Measurements from ENCODE around the gene GPS1. TPM values are rescaled to one million over a fixed set of nuclear protein-coding genes. Genes with fewer than 3 reads are reported as not detected.

GPS1 gene
- total and polyA plus RNA-seq, 4 donors = 53.9 to 66.3 (median 58.8) TPM

DNA sequence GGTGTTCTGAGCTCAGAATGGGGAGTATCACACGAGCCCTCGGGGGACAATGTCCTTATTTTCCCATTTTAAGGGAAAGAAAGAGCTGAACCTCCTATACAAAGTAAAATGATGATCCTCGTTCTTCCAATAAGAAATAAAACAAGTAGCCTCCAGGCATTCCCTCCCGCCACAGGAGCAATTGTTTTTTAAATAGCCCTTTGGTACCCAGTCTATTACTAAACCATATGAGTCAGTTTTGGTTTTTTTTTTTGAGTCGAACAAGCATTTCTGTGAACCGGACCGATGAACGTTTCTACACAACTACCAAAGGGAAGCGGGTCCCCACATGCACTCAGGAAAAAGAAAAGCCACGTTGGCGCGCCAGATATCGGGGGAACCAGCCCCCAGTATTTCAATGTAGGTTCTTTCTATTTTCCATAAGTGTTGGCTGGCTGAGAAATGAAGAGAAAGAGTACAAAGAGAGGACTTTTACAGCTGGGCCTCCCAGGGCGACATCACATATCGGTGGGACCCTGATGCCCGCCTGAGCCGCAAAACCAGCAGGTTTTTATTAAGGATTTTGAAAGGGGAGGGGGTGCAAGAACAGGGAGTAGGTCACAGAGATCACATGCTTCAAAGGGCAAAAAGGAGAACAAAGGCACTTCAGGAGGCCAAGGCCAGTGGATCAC lies 10.4 kb upstream of the GPS1 start:
- peak overlapping the region in 1 of 2 donors; percentile 57 for H3K9ac ChIP-seq (ENCODE audit: low read depth in 1 of 2, low read length in 2 of 2)
- WGBS = 90% methylated on average over 17 of the region's 17 CpGs
- H3K9me3 ChIP-seq (ENCODE audit: control insufficient read depth in 4 of 4, low read length in 3 of 4) = no peaks in the 10 kb centered on the region
- no peak overlapping the region for H3K4me3 ChIP-seq (ENCODE audit: low read depth in 1 of 3, low read length in 3 of 3)
- H3K36me3 ChIP-seq (ENCODE audit: control insufficient read depth in 4 of 4, insufficient read depth in 3 of 4, low read depth in 1 of 4, low read length in 3 of 4) = no peaks in the 10 kb centered on the region
- H3K4me1 ChIP-seq (ENCODE audit: control insufficient read depth in 4 of 4, insufficient read depth in 4 of 4, low read length in 3 of 4) = peaks cover 10 to 48% (median 27%) of the 10 kb centered on the region in 4 donors
- H3K27ac ChIP-seq (ENCODE audit: low read depth in 1 of 2, low read length in 2 of 2) = peak overlapping the region; percentile 12 to 49
- no peaks in the 10 kb centered on the region for H3K27me3 ChIP-seq (ENCODE audit: control insufficient read depth in 4 of 4, insufficient read depth in 4 of 4, low read length in 3 of 4)
- TF ChIP-seq, protein P1, sequence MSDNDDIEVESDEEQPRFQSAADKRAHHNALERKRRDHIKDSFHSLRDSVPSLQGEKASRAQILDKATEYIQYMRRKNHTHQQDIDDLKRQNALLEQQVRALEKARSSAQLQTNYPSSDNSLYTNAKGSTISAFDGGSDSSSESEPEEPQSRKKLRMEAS (IDR thresholded peaks at IDR 0.05) = no peak
- TF ChIP-seq FOXA1 (IDR thresholded peaks at IDR 0.05) (no peak), YY1 (IDR thresholded peaks at IDR 0.05) (no peak), NR2F2 (IDR thresholded peaks at IDR 0.05) (no peak)
- no peak for DNase-seq (ENCODE audit: low spot score)

DNA sequence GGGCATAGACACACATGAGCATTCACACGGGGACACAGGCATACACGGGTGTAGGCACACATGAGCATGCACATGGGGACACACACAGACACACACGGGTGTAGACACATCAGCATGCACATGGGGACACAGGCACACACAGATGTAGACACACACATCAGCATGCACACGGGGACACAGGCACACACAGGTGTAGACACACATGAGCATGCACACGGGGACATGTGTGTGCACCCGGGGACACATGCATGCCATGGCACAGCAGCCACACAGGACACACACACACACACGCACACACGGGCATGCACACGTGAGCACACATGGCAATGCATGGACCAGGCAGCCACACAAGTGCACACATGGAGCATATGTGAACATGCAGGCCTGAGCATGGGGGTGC lies 9.0 kb upstream of the GPS1 start:
- H3K27me3 ChIP-seq (ENCODE audit: control insufficient read depth in 4 of 4, insufficient read depth in 4 of 4, low read length in 3 of 4) = no peaks in the 10 kb centered on the region
- H3K9ac ChIP-seq (ENCODE audit: low read depth in 1 of 2, low read length in 2 of 2) = no peak overlapping the region
- no peak for DNase-seq (ENCODE audit: low spot score)
- no peak overlapping the region for H3K27ac ChIP-seq (ENCODE audit: low read depth in 1 of 2, low read length in 2 of 2)
- no peak overlapping the region for H3K4me3 ChIP-seq (ENCODE audit: low read depth in 1 of 3, low read length in 3 of 3)
- TF ChIP-seq TAF1 (conservative IDR thresholded peaks at IDR 0.05) (no peak), HNF4G (IDR thresholded peaks at IDR 0.05) (no peak), JUND (IDR thresholded peaks at IDR 0.05) (no peak), HNF4A (conservative IDR thresholded peaks at IDR 0.05) (no peak), RAD21 (IDR thresholded peaks at IDR 0.05) (no peak), YY1 (IDR thresholded peaks at IDR 0.05) (no peak), SP1 (IDR thresholded peaks at IDR 0.05) (no peak), FOXA1 (IDR thresholded peaks at IDR 0.05) (no peak), NR2F2 (IDR thresholded peaks at IDR 0.05) (no peak), EGR1 (IDR thresholded peaks at IDR 0.05; ENCODE audit: low read depth in 2 of 2) (no peak), RXRA (IDR thresholded peaks at IDR 0.05) (no peak), GABPA (IDR thresholded peaks at IDR 0.05 in 1 of 2, conservative IDR thresholded peaks at IDR 0.05 in 1 of 2) (no peak), FOXA2 (IDR thresholded peaks at IDR 0.05) (no peak)
- TF ChIP-seq, protein P1 (IDR thresholded peaks at IDR 0.05) = no peak
- TF ChIP-seq, protein P2, sequence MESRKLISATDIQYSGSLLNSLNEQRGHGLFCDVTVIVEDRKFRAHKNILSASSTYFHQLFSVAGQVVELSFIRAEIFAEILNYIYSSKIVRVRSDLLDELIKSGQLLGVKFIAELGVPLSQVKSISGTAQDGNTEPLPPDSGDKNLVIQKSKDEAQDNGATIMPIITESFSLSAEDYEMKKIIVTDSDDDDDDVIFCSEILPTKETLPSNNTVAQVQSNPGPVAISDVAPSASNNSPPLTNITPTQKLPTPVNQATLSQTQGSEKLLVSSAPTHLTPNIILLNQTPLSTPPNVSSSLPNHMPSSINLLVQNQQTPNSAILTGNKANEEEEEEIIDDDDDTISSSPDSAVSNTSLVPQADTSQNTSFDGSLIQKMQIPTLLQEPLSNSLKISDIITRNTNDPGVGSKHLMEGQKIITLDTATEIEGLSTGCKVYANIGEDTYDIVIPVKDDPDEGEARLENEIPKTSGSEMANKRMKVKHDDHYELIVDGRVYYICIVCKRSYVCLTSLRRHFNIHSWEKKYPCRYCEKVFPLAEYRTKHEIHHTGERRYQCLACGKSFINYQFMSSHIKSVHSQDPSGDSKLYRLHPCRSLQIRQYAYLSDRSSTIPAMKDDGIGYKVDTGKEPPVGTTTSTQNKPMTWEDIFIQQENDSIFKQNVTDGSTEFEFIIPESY (IDR thresholded peaks at IDR 0.05) = no peak
- TF ChIP-seq, protein P3, sequence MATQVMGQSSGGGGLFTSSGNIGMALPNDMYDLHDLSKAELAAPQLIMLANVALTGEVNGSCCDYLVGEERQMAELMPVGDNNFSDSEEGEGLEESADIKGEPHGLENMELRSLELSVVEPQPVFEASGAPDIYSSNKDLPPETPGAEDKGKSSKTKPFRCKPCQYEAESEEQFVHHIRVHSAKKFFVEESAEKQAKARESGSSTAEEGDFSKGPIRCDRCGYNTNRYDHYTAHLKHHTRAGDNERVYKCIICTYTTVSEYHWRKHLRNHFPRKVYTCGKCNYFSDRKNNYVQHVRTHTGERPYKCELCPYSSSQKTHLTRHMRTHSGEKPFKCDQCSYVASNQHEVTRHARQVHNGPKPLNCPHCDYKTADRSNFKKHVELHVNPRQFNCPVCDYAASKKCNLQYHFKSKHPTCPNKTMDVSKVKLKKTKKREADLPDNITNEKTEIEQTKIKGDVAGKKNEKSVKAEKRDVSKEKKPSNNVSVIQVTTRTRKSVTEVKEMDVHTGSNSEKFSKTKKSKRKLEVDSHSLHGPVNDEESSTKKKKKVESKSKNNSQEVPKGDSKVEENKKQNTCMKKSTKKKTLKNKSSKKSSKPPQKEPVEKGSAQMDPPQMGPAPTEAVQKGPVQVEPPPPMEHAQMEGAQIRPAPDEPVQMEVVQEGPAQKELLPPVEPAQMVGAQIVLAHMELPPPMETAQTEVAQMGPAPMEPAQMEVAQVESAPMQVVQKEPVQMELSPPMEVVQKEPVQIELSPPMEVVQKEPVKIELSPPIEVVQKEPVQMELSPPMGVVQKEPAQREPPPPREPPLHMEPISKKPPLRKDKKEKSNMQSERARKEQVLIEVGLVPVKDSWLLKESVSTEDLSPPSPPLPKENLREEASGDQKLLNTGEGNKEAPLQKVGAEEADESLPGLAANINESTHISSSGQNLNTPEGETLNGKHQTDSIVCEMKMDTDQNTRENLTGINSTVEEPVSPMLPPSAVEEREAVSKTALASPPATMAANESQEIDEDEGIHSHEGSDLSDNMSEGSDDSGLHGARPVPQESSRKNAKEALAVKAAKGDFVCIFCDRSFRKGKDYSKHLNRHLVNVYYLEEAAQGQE (IDR thresholded peaks at IDR 0.05) = no peak
- TF ChIP-seq, protein P4, sequence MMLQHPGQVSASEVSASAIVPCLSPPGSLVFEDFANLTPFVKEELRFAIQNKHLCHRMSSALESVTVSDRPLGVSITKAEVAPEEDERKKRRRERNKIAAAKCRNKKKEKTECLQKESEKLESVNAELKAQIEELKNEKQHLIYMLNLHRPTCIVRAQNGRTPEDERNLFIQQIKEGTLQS (IDR thresholded peaks at IDR 0.05) = no peak
- TF ChIP-seq, protein P5, sequence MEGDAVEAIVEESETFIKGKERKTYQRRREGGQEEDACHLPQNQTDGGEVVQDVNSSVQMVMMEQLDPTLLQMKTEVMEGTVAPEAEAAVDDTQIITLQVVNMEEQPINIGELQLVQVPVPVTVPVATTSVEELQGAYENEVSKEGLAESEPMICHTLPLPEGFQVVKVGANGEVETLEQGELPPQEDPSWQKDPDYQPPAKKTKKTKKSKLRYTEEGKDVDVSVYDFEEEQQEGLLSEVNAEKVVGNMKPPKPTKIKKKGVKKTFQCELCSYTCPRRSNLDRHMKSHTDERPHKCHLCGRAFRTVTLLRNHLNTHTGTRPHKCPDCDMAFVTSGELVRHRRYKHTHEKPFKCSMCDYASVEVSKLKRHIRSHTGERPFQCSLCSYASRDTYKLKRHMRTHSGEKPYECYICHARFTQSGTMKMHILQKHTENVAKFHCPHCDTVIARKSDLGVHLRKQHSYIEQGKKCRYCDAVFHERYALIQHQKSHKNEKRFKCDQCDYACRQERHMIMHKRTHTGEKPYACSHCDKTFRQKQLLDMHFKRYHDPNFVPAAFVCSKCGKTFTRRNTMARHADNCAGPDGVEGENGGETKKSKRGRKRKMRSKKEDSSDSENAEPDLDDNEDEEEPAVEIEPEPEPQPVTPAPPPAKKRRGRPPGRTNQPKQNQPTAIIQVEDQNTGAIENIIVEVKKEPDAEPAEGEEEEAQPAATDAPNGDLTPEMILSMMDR (IDR thresholded peaks at IDR 0.05; ENCODE audit: low read depth, low read length, missing input control) = no peak
- no peaks in the 10 kb centered on the region for H3K9me3 ChIP-seq (ENCODE audit: control insufficient read depth in 4 of 4, low read length in 3 of 4)
- WGBS = 93% methylated on average over 9 of the region's 9 CpGs
- peaks cover 8 to 53% (median 32%) of the 10 kb centered on the region in 4 donors for H3K4me1 ChIP-seq (ENCODE audit: control insufficient read depth in 4 of 4, insufficient read depth in 4 of 4, low read length in 3 of 4)
- peaks cover 0 to 8% (median 1%) of the 10 kb centered on the region in 4 donors for H3K36me3 ChIP-seq (ENCODE audit: control insufficient read depth in 4 of 4, insufficient read depth in 3 of 4, low read depth in 1 of 4, low read length in 3 of 4)

All from liver (tissue), 9 donors.